ENCODE measurements around the gene GSTM4. TPM values are rescaled to one million over a fixed set of nuclear protein-coding genes. Genes with fewer than 3 reads are reported as not detected.
A peak's percentile ranks its signal among the peaks of the same experiment; 100 is the strongest.
"Not testable (repeated sequence)": the region's sequence is repeated elsewhere in the genome, so short reads cannot be mapped to it uniquely, and the experiment has no call there.

Gene GSTM4
- total RNA-seq, 2 donors from 2014 or later = 24.1 to 37.2 TPM

GRCh38 chr1:109658533-109659042 is 2.7 kb downstream of the GSTM4 start:
- Histone ChIP-seq H3K4me1 (peaks cover 44% of the 10 kb centered on the region), H3K4me3 (no peak overlapping the region), H3K27me3 (no peaks in the 10 kb centered on the region), H3K36me3 (replicated peaks in 1 of 2; ENCODE audit: insufficient read depth in 1 of 2, low read depth in 2 of 2) (no peaks in the 10 kb centered on the region), H3K27ac (peak overlapping the region; percentile 45 to 83 (median 67)), H3K9me3 (no peaks in the 10 kb centered on the region)
- intact Hi-C loops (cut with DNase I) = no loop called here
- no peak for TF ChIP-seq CTCF (IDR thresholded peaks at IDR 0.05)
- TF ChIP-seq POLR2A (IDR thresholded peaks at IDR 0.05) = no peak
- DNase-seq (no peak), ATAC-seq (no peak)
- 20 to 40% methylated on average over 3 of the region's 3 CpGs for WGBS, 2 donors

- H3K9me3 ChIP-seq = no peaks in the 10 kb centered on the region
- TF ChIP-seq CTCF (IDR thresholded peaks at IDR 0.05) (peak in 1 of 7 experiments; percentile 1), POLR2A (IDR thresholded peaks at IDR 0.05) (peak in 2 of 3 donors; percentile 32 to 52)
- no peaks in the 10 kb centered on the region for H3K27me3 ChIP-seq
- intact Hi-C loops (cut with DNase I) = no loop called here
- H3K4me3 ChIP-seq = no peak overlapping the region
- peak; percentile 66 for ATAC-seq
- DNase-seq = peak; percentile 45 to 58 (median 56)
- peak overlapping the region; percentile 45 to 83 (median 72) for H3K27ac ChIP-seq
- H3K4me1 ChIP-seq = peaks cover 44% of the 10 kb centered on the region
- WGBS, 2 donors = 29 to 44% methylated on average over 2 of the region's 2 CpGs
- no peaks in the 10 kb centered on the region for H3K36me3 ChIP-seq (replicated peaks in 1 of 2; ENCODE audit: insufficient read depth in 1 of 2, low read depth in 2 of 2)
Measured at GRCh38 chr1:109659145-109659544, 3.2 kb downstream of the GSTM4 start.

DNA sequence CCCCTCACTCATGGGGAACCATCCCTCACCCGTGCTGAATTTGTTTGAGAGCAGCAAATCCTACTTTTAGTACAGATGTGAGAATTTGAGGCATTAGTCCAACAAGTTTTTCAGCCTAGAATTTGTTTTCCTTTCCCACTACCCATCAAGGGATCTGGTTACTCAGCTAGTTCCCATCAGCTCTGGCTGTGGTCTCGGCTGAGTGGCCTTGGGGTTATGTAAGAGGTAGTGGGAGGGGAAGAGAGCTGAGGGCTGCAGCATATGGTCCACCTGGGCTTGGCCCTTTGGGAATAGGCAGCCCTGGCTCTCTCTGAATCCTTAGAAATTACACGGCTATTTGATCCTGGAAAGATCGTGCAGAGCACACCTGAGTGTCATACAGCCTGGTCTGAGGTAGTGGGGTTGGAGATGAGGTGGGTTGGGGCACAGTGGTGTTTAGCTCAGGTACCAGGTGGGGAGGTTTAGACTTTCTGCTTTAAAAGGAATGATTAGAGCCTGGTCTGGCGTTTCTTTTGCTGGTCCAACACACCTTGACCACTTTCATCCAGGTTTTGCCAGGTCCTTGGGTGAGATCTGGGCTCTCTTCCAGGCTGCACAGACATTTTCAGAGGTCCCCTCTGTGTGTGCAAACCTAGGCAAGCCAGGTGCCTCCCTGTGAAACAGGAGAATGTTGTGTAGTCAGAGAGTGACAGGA is 4.2 kb downstream of the GSTM4 start:
- no peak overlapping the region for H3K4me3 ChIP-seq
- peaks cover 40% of the 10 kb centered on the region for H3K4me1 ChIP-seq
- H3K36me3 ChIP-seq (replicated peaks in 1 of 2; ENCODE audit: insufficient read depth in 1 of 2, low read depth in 2 of 2) = no peaks in the 10 kb centered on the region
- ATAC-seq = peak; percentile 40
- no peaks in the 10 kb centered on the region for H3K27me3 ChIP-seq
- no peak for TF ChIP-seq POLR2A (IDR thresholded peaks at IDR 0.05)
- no peak for TF ChIP-seq CTCF (IDR thresholded peaks at IDR 0.05)
- peak overlapping the region; percentile 27 to 83 (median 72) for H3K27ac ChIP-seq
- 12 to 18% methylated on average over 5 of the region's 5 CpGs for WGBS, 2 donors
- DNase-seq = peak; percentile 62 to 82 (median 76)
- intact Hi-C loops (cut with DNase I) = no loop called here
- no peaks in the 10 kb centered on the region for H3K9me3 ChIP-seq

DNA sequence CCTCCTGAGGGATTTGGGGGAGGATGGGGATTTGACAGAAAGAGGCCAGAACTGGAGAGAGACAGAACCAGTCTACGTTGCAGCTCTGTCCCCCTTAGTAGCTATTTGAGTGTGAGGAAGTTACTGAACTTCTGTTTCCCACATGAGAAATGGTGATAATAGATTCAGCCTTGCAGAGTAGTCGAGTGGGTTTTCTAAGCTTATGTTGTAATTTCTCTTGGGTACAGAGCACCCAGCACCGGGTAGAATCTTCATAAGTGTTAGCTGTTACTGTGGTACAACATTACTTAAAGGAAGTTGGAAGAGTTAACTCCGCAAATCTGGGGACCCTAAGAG is 4.8 kb downstream of the GSTM4 start:
- H3K9me3 ChIP-seq; ATAC-seq; H3K27me3 ChIP-seq; H3K36me3 ChIP-seq (replicated peaks in 1 of 2; ENCODE audit: insufficient read depth in 1 of 2, low read depth in 2 of 2); DNase-seq; intact Hi-C loops (cut with DNase I); H3K4me3 ChIP-seq: not testable (repeated sequence)
- Histone ChIP-seq H3K27ac (peak overlapping the region; percentile 27 to 83 (median 72)), H3K4me1 (peaks cover 36% of the 10 kb centered on the region)
- 38 to 74% methylated on average over 3 to 4 of the region's 4 CpGs for WGBS, 2 donors

GRCh38 chr1:109661391-109661790 is 5.5 kb downstream of the GSTM4 start:
- intact Hi-C loops (cut with DNase I) = no loop called here
- whole genome bisulfite sequencing, 2 donors = 78 to 85% methylated on average over 2 of the region's 2 CpGs
- no peak for TF ChIP-seq POLR2A (IDR thresholded peaks at IDR 0.05)
- TF ChIP-seq CTCF (IDR thresholded peaks at IDR 0.05) = no peak
- Histone ChIP-seq H3K4me3 (no peak overlapping the region), H3K27ac (no peak overlapping the region), H3K27me3 (no peaks in the 10 kb centered on the region), H3K36me3 (replicated peaks in 1 of 2; ENCODE audit: insufficient read depth in 1 of 2, low read depth in 2 of 2) (no peaks in the 10 kb centered on the region), H3K4me1 (peaks cover 36% of the 10 kb centered on the region), H3K9me3 (no peaks in the 10 kb centered on the region)
- DNase-seq = no peak
- no peak for ATAC-seq

All from body of pancreas (tissue), 4 donors.